ENCODE results near the gene STXBP5.
"Not testable (repeated sequence)": the region's sequence is repeated elsewhere in the genome, so short reads cannot be mapped to it uniquely, and the experiment has no call there.

STXBP5 gene

DNA sequence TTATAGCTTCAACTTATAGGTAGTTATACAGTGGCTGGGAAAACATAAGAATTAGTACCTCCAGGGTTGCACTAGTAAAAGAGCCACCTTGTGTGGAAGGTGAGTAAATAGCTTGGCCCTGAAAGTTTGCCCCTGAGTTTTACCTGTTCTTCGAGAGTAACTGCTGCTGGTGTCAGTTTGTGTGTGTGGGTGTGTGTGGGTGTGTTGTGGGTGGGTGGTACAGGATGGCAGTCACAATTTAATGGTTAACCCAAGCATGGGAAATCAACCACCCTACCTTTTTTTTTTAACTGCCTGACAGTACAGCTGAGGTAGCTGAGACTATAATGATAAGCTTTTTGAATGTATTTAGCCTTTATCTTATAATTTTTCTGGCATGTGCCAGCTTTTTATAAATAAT lies 137.3 kb downstream of the STXBP5 start:
- WGBS, 2 experiments (ENCODE audit: insufficient coverage in 2 of 2), result no CpG with 5 or more reads among the region's 1 CpG
- H3K27ac ChIP-seq (ENCODE audit: low read depth, low read length, severe bottlenecking), result no peak overlapping the region
- H3K36me3 ChIP-seq (ENCODE audit: control insufficient read depth, insufficient read depth, low read length), result peaks cover 1% of the 10 kb centered on the region
- H3K9me3 ChIP-seq (ENCODE audit: control insufficient read depth, low read length), result no peaks in the 10 kb centered on the region
- no peaks in the 10 kb centered on the region for H3K4me1 ChIP-seq (ENCODE audit: control insufficient read depth, insufficient read depth, low read length, poor library complexity, severe bottlenecking)
- H3K4me3 ChIP-seq (ENCODE audit: extremely low read depth, insufficient read depth, low read length, poor library complexity, severe bottlenecking), result no peak overlapping the region

DNA sequence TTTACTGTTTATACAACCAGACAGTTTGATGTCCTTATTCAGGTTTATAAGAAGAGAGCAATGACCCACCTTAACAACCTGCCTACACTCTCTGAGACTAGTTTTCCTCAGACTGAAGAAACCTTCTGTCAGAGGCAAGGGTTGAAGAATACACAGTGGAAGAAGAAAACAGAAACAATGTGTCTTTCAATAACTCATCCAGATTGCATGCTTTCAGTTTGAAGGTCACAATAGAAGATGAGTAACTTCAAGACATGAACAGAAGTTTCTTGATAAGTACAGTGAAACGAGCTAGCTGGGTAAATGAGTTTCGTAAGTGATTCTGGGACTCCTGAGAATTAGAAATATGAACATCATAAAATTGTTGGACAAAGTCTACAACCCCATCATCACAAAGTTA lies 141.7 kb downstream of the STXBP5 start:
- H3K4me3 ChIP-seq (ENCODE audit: extremely low read depth, insufficient read depth, low read length, poor library complexity, severe bottlenecking), result no peak overlapping the region
- peaks cover 5% of the 10 kb centered on the region for H3K36me3 ChIP-seq (ENCODE audit: control insufficient read depth, insufficient read depth, low read length)
- WGBS, 2 experiments (ENCODE audit: insufficient coverage in 2 of 2), result no CpG with 5 or more reads among the region's 2 CpGs
- no peak overlapping the region for H3K27ac ChIP-seq (ENCODE audit: low read depth, low read length, severe bottlenecking)
- no peaks in the 10 kb centered on the region for H3K9me3 ChIP-seq (ENCODE audit: control insufficient read depth, low read length)
- no peaks in the 10 kb centered on the region for H3K4me1 ChIP-seq (ENCODE audit: control insufficient read depth, insufficient read depth, low read length, poor library complexity, severe bottlenecking)

DNA sequence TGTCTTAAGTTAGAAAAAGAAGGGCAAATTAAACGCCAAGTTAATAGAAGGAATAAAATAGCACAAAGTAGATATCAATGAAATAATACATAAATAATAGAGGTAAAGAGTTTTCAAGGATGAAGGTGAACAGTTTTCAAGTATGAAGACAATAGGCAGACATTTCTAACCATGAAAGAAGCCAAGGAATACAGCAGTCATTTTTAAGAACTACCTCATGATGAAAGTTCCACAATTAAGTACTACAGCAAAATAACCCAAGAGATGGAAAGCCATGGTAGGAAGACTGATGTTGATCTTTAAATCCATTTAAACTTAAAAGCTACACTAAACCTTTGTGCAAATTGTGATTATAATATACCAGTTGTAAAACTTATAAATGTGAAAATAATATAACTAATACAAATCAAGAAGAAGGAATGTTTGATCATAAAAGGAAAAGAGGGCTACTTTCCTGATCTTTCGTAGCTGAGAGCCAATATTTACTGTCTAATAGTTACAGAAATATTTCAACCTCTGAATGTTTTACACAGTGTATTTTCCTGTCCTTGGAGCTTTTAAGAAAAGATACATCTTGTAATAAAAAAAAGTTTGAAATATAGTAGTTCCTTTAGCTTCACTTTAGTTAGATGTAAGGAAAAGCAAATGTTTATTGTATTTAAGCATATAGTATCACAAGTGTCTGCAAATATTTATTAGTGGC lies 143.1 kb downstream of the STXBP5 start:
- Histone ChIP-seq H3K4me1 (ENCODE audit: control insufficient read depth, insufficient read depth, low read length, poor library complexity, severe bottlenecking) (no peaks in the 10 kb centered on the region), H3K4me3 (ENCODE audit: extremely low read depth, insufficient read depth, low read length, poor library complexity, severe bottlenecking) (no peak overlapping the region), H3K36me3 (ENCODE audit: control insufficient read depth, insufficient read depth, low read length) (peaks cover 5% of the 10 kb centered on the region), H3K27ac (ENCODE audit: low read depth, low read length, severe bottlenecking) (no peak overlapping the region), H3K9me3 (ENCODE audit: control insufficient read depth, low read length) (no peaks in the 10 kb centered on the region)
- no CpG with 5 or more reads among the region's 2 CpGs for whole genome bisulfite sequencing, 2 experiments (ENCODE audit: insufficient coverage in 2 of 2)

DNA sequence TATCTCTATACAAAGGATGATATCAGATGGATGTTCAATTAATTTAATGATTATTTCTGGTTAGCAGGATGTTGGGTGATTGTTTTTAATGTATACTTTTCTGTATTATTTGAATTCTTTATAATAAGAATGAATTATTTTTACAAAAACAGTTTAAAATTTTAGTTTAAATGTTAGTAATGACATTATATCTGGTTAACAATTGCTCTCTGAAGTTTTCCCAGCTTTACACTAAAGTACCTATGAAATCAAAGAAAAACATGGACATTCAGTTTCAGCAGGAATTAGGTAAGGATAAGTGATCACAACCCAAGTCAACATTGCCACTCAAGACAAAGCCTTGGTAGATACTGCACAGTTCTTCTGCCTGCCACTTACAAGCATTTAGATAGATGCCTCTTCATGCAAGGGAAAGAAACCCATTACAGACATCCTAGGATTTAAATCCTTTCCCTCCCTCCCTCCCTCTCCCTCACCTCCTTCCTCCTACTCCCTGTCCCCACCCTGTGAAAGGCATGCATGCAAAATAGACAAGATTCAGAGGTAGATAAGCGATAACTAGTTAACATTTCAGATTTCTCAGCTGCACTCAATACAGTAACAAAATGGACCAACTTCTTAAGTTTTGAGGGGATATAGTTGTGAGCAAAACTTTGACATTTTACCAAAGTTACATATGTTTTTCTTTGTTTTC lies 143.8 kb downstream of the STXBP5 start:
- Histone ChIP-seq H3K9me3 (ENCODE audit: control insufficient read depth, low read length) (no peaks in the 10 kb centered on the region), H3K36me3 (ENCODE audit: control insufficient read depth, insufficient read depth, low read length) (peaks cover 5% of the 10 kb centered on the region), H3K4me3 (ENCODE audit: extremely low read depth, insufficient read depth, low read length, poor library complexity, severe bottlenecking) (no peak overlapping the region), H3K27ac (ENCODE audit: low read depth, low read length, severe bottlenecking) (no peak overlapping the region), H3K4me1 (ENCODE audit: control insufficient read depth, insufficient read depth, low read length, poor library complexity, severe bottlenecking) (no peaks in the 10 kb centered on the region)
- 100% methylated on average over 1 of the region's 1 CpG; no CpG with 5 or more reads in 1 of the 2 experiments for WGBS, 2 experiments (ENCODE audit: insufficient coverage in 2 of 2)

DNA sequence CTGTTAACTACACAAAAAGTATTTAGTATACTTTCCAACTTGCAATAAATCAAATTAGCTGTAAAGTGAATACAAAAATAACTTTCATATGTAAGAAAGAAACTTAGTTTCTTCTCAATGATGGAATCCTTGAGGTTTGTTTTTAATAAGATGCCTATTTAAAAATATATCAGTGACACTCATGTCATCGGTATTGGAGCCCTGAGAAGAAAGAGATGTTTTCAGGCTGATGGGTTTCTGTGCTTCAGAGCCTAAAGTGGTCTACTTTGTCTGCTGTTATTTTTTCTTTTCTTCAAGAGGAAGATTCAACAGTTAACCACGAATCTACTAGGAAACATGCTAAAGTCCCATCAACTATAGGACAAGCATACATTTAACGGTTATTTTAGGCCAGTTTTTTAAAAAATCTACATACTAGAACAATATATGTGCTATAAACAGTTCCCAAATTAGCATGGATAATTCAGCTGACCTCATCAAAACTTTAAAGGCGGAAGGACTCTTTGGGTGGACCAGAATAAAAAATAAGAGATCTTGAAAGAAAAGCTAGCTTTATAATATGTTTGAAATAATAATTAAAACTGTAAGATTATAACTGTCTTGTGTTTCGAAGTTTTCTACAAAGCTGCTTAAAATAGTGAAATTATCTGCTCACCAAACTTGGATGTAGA lies 157.2 kb downstream of the STXBP5 start:
- Histone ChIP-seq H3K36me3 (ENCODE audit: control insufficient read depth, insufficient read depth, low read length) (peaks cover 31% of the 10 kb centered on the region), H3K4me3 (ENCODE audit: extremely low read depth, insufficient read depth, low read length, poor library complexity, severe bottlenecking) (no peak overlapping the region), H3K27ac (ENCODE audit: low read depth, low read length, severe bottlenecking) (no peak overlapping the region), H3K9me3 (ENCODE audit: control insufficient read depth, low read length) (no peaks in the 10 kb centered on the region), H3K4me1 (ENCODE audit: control insufficient read depth, insufficient read depth, low read length, poor library complexity, severe bottlenecking) (no peaks in the 10 kb centered on the region)
- 100% methylated on average over 1 of the region's 5 CpGs; no CpG with 5 or more reads in 1 of the 2 experiments for WGBS, 2 experiments (ENCODE audit: insufficient coverage in 2 of 2)

DNA sequence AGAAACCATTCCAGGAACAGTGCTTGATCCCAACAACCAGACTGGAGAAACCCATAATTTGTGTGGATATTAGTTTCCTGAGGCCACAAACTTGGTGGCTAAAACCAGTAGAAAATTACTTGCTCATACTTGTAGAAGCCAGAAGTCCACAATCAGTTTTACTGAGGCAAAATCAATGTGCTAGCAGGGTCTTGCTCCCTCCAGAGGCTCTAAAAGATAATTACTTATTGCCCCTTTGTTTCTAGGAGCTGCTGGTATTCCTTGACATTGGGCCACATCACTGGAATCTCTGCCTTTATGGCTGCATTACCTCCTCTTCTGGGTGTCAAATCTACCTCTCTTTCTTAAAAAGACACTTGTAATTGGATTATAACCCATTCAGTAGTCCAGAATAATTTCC lies 162.1 kb downstream of the STXBP5 start:
- H3K36me3 ChIP-seq (ENCODE audit: control insufficient read depth, insufficient read depth, low read length), result peaks cover 23% of the 10 kb centered on the region
- H3K9me3 ChIP-seq (ENCODE audit: control insufficient read depth, low read length), result no peaks in the 10 kb centered on the region
- H3K27ac ChIP-seq (ENCODE audit: low read depth, low read length, severe bottlenecking), result no peak overlapping the region
- no peak overlapping the region for H3K4me3 ChIP-seq (ENCODE audit: extremely low read depth, insufficient read depth, low read length, poor library complexity, severe bottlenecking)
- H3K4me1 ChIP-seq (ENCODE audit: control insufficient read depth, insufficient read depth, low read length, poor library complexity, severe bottlenecking), result no peaks in the 10 kb centered on the region

DNA sequence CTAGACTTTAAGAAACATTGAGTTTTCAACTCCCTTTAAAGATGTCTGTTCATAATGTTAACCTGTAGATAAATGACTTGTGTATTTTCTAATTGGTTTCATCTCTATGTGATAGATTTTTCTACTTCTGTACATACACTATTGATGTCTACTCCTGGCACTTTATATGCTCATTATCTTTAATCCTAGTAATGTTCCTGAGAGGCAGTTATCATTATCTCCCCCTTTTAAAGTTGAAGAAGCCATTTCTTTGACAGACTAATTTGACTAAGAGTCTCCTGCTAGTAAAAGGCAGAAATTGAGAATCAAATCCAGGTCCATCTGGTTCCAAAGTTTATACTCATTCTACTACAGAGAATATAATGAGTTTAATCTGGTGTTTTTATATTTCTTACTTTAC lies 167.1 kb downstream of the STXBP5 start:
- H3K27ac ChIP-seq (ENCODE audit: low read depth, low read length, severe bottlenecking), result no peak overlapping the region
- H3K36me3 ChIP-seq (ENCODE audit: control insufficient read depth, insufficient read depth, low read length), result peaks cover 7% of the 10 kb centered on the region
- H3K9me3 ChIP-seq (ENCODE audit: control insufficient read depth, low read length), result no peaks in the 10 kb centered on the region
- no peaks in the 10 kb centered on the region for H3K4me1 ChIP-seq (ENCODE audit: control insufficient read depth, insufficient read depth, low read length, poor library complexity, severe bottlenecking)
- H3K4me3 ChIP-seq (ENCODE audit: extremely low read depth, insufficient read depth, low read length, poor library complexity, severe bottlenecking), result no peak overlapping the region

DNA sequence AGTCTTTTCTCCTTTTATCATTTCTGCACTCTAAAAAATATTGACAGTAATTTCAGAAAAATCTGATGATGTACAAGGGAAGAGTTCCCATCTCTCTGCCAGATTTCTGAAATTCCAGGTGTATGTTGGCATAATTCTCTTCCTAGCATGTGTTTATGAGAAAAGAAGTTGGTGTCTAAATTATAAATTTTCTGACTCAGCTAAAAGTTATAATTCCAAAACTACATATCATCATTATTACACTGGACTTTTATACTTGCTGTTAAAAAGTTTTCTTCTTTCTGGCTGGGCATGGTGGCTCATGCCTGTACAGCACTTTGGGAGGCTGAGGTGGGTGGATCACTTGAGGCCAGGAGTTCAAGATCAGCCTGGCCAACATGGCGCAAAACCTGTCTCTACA lies 168.6 kb downstream of the STXBP5 start:
- H3K4me3 ChIP-seq (ENCODE audit: extremely low read depth, insufficient read depth, low read length, poor library complexity, severe bottlenecking), result no peak overlapping the region
- no peaks in the 10 kb centered on the region for H3K4me1 ChIP-seq (ENCODE audit: control insufficient read depth, insufficient read depth, low read length, poor library complexity, severe bottlenecking)
- H3K36me3 ChIP-seq (ENCODE audit: control insufficient read depth, insufficient read depth, low read length), result peaks cover 6% of the 10 kb centered on the region
- WGBS, 2 experiments (ENCODE audit: insufficient coverage in 2 of 2), result 100% methylated on average over 1 of the region's 1 CpG; no CpG with 5 or more reads in 1 of the 2 experiments
- no peaks in the 10 kb centered on the region for H3K9me3 ChIP-seq (ENCODE audit: control insufficient read depth, low read length)
- H3K27ac ChIP-seq (ENCODE audit: low read depth, low read length, severe bottlenecking), result no peak overlapping the region

DNA sequence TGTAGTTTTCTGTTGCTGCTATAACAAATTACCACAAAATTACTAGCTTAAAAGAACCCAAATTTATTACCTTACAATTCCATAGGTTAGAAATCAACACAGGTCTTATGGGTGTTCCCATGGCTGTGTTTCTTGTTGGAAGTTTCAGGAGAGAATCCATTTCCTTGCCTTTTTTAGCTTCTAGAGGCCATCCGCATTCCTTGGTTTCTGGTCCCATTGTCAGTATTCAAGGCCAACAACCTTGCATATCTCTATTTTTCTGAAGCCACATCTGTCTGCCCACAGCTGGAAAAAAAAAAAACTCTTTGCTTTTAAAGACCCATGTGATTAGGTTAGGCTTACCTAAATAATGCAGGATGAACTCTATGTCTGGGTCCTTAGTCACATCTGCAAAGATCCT lies 174.6 kb downstream of the STXBP5 start:
- WGBS, 2 experiments (ENCODE audit: insufficient coverage in 2 of 2), result no CpG with 5 or more reads among the region's 1 CpG
- no peaks in the 10 kb centered on the region for H3K9me3 ChIP-seq (ENCODE audit: control insufficient read depth, low read length)
- H3K27ac ChIP-seq (ENCODE audit: low read depth, low read length, severe bottlenecking), result no peak overlapping the region
- H3K4me3 ChIP-seq (ENCODE audit: extremely low read depth, insufficient read depth, low read length, poor library complexity, severe bottlenecking), result no peak overlapping the region
- no peaks in the 10 kb centered on the region for H3K4me1 ChIP-seq (ENCODE audit: control insufficient read depth, insufficient read depth, low read length, poor library complexity, severe bottlenecking)
- H3K36me3 ChIP-seq (ENCODE audit: control insufficient read depth, insufficient read depth, low read length), result peaks cover 30% of the 10 kb centered on the region

DNA sequence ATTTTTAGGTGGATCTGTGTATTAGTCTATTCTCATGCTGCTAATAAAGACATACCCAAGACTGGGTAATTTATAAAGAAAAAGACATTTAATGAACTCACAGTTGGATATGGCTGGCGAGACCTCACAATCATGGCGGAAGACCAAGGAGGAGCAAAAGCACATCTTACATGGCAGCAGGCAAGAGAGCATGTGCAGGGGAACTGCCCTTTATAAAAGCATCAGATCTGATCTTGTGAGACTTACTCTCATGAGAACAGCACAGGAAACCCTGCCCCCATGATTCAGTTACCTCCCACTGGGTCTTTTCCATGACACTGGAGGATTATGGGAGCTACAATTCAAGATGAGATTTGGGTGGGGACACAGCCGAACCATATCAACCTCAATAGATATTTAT lies 176.6 kb downstream of the STXBP5 start:
- WGBS, 2 experiments (ENCODE audit: insufficient coverage in 2 of 2), result 95 to 100% methylated on average over 2 of the region's 3 CpGs
- H3K4me3 ChIP-seq (ENCODE audit: extremely low read depth, insufficient read depth, low read length, poor library complexity, severe bottlenecking); H3K9me3 ChIP-seq (ENCODE audit: control insufficient read depth, low read length); H3K4me1 ChIP-seq (ENCODE audit: control insufficient read depth, insufficient read depth, low read length, poor library complexity, severe bottlenecking); H3K27ac ChIP-seq (ENCODE audit: low read depth, low read length, severe bottlenecking): not testable (repeated sequence)
- H3K36me3 ChIP-seq (ENCODE audit: control insufficient read depth, insufficient read depth, low read length), result peaks cover 42% of the 10 kb centered on the region

DNA sequence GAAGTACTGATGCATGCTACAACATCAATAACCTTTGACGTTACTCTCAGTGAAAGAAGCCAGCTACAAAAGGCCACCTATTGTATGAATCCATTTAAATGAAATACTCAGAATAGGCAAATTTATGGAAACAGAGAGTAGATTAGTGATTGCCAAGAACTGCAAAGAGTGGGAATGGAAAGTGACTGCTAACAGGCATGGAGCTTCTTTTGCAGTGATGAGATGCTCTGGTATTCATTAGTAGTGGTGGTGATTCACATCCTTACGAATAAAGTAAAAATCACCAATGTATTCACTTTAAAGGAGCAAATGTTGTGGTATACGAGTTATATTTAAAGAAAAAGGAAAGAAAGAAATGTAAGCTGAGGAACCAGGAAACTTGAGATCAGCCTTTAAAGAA lies 177.5 kb downstream of the STXBP5 start:
- Histone ChIP-seq H3K4me1 (ENCODE audit: control insufficient read depth, insufficient read depth, low read length, poor library complexity, severe bottlenecking) (no peaks in the 10 kb centered on the region), H3K4me3 (ENCODE audit: extremely low read depth, insufficient read depth, low read length, poor library complexity, severe bottlenecking) (no peak overlapping the region), H3K36me3 (ENCODE audit: control insufficient read depth, insufficient read depth, low read length) (peaks cover 37% of the 10 kb centered on the region), H3K27ac (ENCODE audit: low read depth, low read length, severe bottlenecking) (no peak overlapping the region), H3K9me3 (ENCODE audit: control insufficient read depth, low read length) (no peaks in the 10 kb centered on the region)
- 67% methylated on average over 1 of the region's 3 CpGs; no CpG with 5 or more reads in 1 of the 2 experiments for WGBS, 2 experiments (ENCODE audit: insufficient coverage in 2 of 2)

All from mesodermal cell (in vitro differentiated cells).